Tibial nerve (tissue), 4 donors: Measurements from ENCODE around the gene C1QL2. TPM values are rescaled to one million over a fixed set of nuclear protein-coding genes. Genes with fewer than 3 reads are reported as not detected.

ENCODE experiments used
- DNase-seq, 2 donors: peaks; one replicate each; pipeline ENCODE4 v3.0.0-alpha.2; 2019; ENCODE audit warnings: low spot score in 2 of 2
- H3K27ac ChIP-seq, 4 donors: fragments of 200-600 bp; sonication (generic) in 3 of 4; one replicate each; pipeline ENCODE4 v1.5.1; 2017 to 2019; ENCODE audit warnings: mild to moderate bottlenecking in 1 of 4
- H3K27me3 ChIP-seq, 2 donors: fragments of 200-600 bp; sonication (generic) in 1 of 2; one replicate each; pipeline versions ENCODE4 v1.5.1 to v1.6.0; 2017 to 2019
- H3K36me3 ChIP-seq, 3 donors: fragments of 200-600 bp; sonication (generic); one replicate each; pipeline ENCODE4 v1.5.1; 2018 to 2019
- H3K4me1 ChIP-seq, 4 donors: fragments of 200-600 bp; sonication (generic) in 3 of 4; one replicate each; pipeline ENCODE4 v1.5.1; 2017 to 2019
- H3K4me3 ChIP-seq, 4 donors: fragments of 200-600 bp; sonication (generic) in 3 of 4; one replicate each; pipeline ENCODE4 v1.5.1; 2017 to 2019; ENCODE audit warnings: mild to moderate bottlenecking in 1 of 4, moderate library complexity in 1 of 4
- H3K9me3 ChIP-seq, 4 donors: fragments of 200-600 bp; sonication (generic) in 3 of 4; one replicate each; pipeline ENCODE4 v1.5.1; 2017 to 2019
- CTCF ChIP-seq, 5 experiments: fragments of 200-600 bp in 3 of 5; fragments of 450-650 bp in 2 of 5; sonication (generic) in 3 of 5; IDR thresholded peaks; one replicate each; pipeline ENCODE4 v1.5.1; 2016 to 2019; ENCODE audit warnings: antibody characterized with exemption in 5 of 5, mild to moderate bottlenecking in 3 of 5, moderate library complexity in 2 of 5
- EP300 ChIP-seq, 2 donors: sonication (generic); formaldehyde crosslinking; IDR thresholded peaks; one replicate each; pipeline ENCODE4 v1.6.1; 2017; ENCODE audit warnings: antibody characterized with exemption in 2 of 2, mild to moderate bottlenecking in 1 of 2
- POLR2A ChIP-seq, 2 donors: fragments of 450-650 bp; IDR thresholded peaks; one replicate each; pipeline ENCODE4 v1.6.1; 2017; ENCODE audit warnings: antibody characterized with exemption in 2 of 2, mild to moderate bottlenecking in 2 of 2, moderate library complexity in 2 of 2
- WGBS, 2 donors: methylation state at CpG; one replicate each; pipeline ENCODE4 v1.1.5; 2018; 5-methylcytosine and 5-hydroxymethylcytosine counted together
- total RNA-seq, 4 donors: library from RNA; depleted of rRNA; stranded (reverse); fragments of >200 nt; gene quantifications; one replicate each; pipeline ENCODE4 v1.1.0, GENCODE V29; 2016

The C1QL2 gene
- total RNA-seq, 4 donors from 2014 or later: not detected

- H3K27ac ChIP-seq: no peak overlapping the region
- no peak overlapping the region for H3K4me3 ChIP-seq
- no peak for TF ChIP-seq POLR2A (IDR thresholded peaks at IDR 0.05)
- TF ChIP-seq EP300 (IDR thresholded peaks at IDR 0.05): no peak
- no peak for TF ChIP-seq CTCF (IDR thresholded peaks at IDR 0.05)
- no peaks in the 10 kb centered on the region for H3K9me3 ChIP-seq
- WGBS, 2 donors: 78 to 100% methylated on average over 1 of the region's 1 CpG
- H3K27me3 ChIP-seq: no peaks in the 10 kb centered on the region
- H3K36me3 ChIP-seq: no peaks in the 10 kb centered on the region
- DNase-seq: no peak
- H3K4me1 ChIP-seq: peaks cover 0 to 9% (median 0%) of the 10 kb centered on the region in 4 donors
Observed at GRCh38 chr2:119202610-119203310, 44.2 kb upstream of the C1QL2 start.

- H3K27me3 ChIP-seq: no peaks in the 10 kb centered on the region
- DNase-seq: no peak
- TF ChIP-seq EP300 (IDR thresholded peaks at IDR 0.05) (no peak), POLR2A (IDR thresholded peaks at IDR 0.05) (no peak), CTCF (IDR thresholded peaks at IDR 0.05) (no peak)
- WGBS, 2 donors: 85 to 91% methylated on average over 5 of the region's 5 CpGs
- H3K27ac ChIP-seq: no peak overlapping the region
- no peak overlapping the region for H3K4me3 ChIP-seq
- H3K36me3 ChIP-seq: no peaks in the 10 kb centered on the region
- no peaks in the 10 kb centered on the region for H3K9me3 ChIP-seq
- H3K4me1 ChIP-seq: peaks cover 0 to 9% (median 0%) of the 10 kb centered on the region in 4 donors
Observed at GRCh38 chr2:119201815-119202214, 43.3 kb upstream of the C1QL2 start.

- H3K9me3 ChIP-seq: no peaks in the 10 kb centered on the region
- WGBS, 2 donors: 47 to 48% methylated on average over 7 of the region's 7 CpGs
- no peak overlapping the region for H3K4me3 ChIP-seq
- no peak for TF ChIP-seq POLR2A (IDR thresholded peaks at IDR 0.05)
- TF ChIP-seq EP300 (IDR thresholded peaks at IDR 0.05): no peak
- no peak for TF ChIP-seq CTCF (IDR thresholded peaks at IDR 0.05)
- no peaks in the 10 kb centered on the region for H3K36me3 ChIP-seq
- H3K4me1 ChIP-seq: peaks cover 0 to 9% (median 0%) of the 10 kb centered on the region in 4 donors
- no peak overlapping the region for H3K27ac ChIP-seq
- H3K27me3 ChIP-seq: no peaks in the 10 kb centered on the region
- no peak for DNase-seq
Observed at GRCh38 chr2:119198240-119198840, 39.8 kb upstream of the C1QL2 start.

- TF ChIP-seq EP300 (IDR thresholded peaks at IDR 0.05) (no peak), CTCF (IDR thresholded peaks at IDR 0.05) (no peak), POLR2A (IDR thresholded peaks at IDR 0.05) (no peak)
- Histone ChIP-seq H3K27ac (no peak overlapping the region), H3K36me3 (no peaks in the 10 kb centered on the region), H3K9me3 (no peaks in the 10 kb centered on the region), H3K27me3 (no peaks in the 10 kb centered on the region), H3K4me3 (no peak overlapping the region), H3K4me1 (peaks cover 0 to 9% (median 0%) of the 10 kb centered on the region in 4 donors)
- 64% methylated on average over 10 of the region's 10 CpGs for WGBS, 2 donors
- DNase-seq: no peak
Observed at GRCh38 chr2:119197529-119198239, 39.1 kb upstream of the C1QL2 start.

GRCh38 chr2:119197126-119197405 is 38.5 kb upstream of the C1QL2 start:
- Histone ChIP-seq H3K27ac (no peak overlapping the region), H3K27me3 (no peaks in the 10 kb centered on the region)
- TF ChIP-seq CTCF (IDR thresholded peaks at IDR 0.05) (no peak), POLR2A (IDR thresholded peaks at IDR 0.05) (no peak), EP300 (IDR thresholded peaks at IDR 0.05) (no peak)

More at GRCh38 chr2:119197126-119197405, 38.5 kb upstream of the C1QL2 start:
- H3K9me3 ChIP-seq: no peaks in the 10 kb centered on the region
- DNase-seq: no peak
- H3K4me1 ChIP-seq: peaks cover 0 to 9% (median 0%) of the 10 kb centered on the region in 4 donors
- no peak overlapping the region for H3K4me3 ChIP-seq
- H3K36me3 ChIP-seq: no peaks in the 10 kb centered on the region
